ENCODE results near the gene PTPRE. TPM values are rescaled to one million over a fixed set of nuclear protein-coding genes. Genes with fewer than 3 reads are reported as not detected.

PTPRE gene
- total RNA-seq, 4 donors from 2014 or later: 28.1 to 89.7 (median 54.2) TPM

GRCh38 chr10:128110339-128110738, 203.4 kb downstream of the PTPRE start:
- DNase-seq (ENCODE audit: low spot score) (no peak), ATAC-seq (ENCODE audit: low FRiP score) (no peak)
- TF ChIP-seq CTCF (IDR thresholded peaks at IDR 0.05): no peak

GRCh38 chr10:128111696-128112095, 204.8 kb downstream of the PTPRE start:
- no peak for TF ChIP-seq CTCF (IDR thresholded peaks at IDR 0.05)
- DNase-seq (ENCODE audit: low spot score): no peak
- ATAC-seq (ENCODE audit: low FRiP score): no peak

DNA sequence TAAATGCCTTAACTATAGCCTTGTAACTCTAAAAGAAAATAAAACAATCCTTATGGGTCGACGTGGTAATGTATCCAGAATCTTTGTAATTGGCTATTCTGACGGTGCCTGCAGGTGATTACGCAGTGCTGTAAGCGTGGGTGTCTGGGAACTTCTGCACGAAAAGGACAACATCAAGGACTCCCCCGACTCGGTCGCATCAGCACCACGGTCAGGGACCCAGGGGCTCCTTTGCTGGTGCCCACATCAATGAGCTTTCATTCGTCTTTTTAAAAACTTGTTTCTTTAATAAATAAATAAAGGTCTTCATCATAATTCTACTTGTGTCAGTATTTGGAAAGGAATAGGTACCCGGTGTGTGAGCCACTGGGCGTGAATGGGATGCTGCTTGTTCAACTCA, 206.1 kb downstream of the PTPRE start:
- DNase-seq (ENCODE audit: low spot score) (no peak), ATAC-seq (ENCODE audit: low FRiP score) (no peak)
- no peak for TF ChIP-seq CTCF (IDR thresholded peaks at IDR 0.05)

DNA sequence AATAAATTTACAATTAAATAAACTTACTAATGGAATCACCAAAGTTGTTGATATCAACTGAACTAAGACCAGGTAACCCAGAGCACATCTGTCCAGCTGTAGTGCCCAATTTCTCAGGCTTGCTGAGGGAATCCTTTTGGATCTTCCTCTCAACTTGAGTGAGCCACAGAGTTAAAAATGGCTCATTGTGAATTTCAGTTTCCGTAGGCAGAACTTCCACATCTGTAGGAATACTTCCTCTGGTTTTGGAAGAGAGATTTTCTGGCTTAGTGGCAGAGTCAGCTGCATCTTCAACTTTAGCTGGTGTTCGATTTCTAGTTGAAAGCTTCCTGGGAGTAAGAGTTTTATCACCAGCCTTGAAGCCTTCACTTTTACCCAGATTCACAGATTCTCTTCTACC, 208.0 kb downstream of the PTPRE start:
- DNase-seq (ENCODE audit: low spot score): no peak
- no peak for TF ChIP-seq CTCF (IDR thresholded peaks at IDR 0.05)
- ATAC-seq (ENCODE audit: low FRiP score): no peak

DNA sequence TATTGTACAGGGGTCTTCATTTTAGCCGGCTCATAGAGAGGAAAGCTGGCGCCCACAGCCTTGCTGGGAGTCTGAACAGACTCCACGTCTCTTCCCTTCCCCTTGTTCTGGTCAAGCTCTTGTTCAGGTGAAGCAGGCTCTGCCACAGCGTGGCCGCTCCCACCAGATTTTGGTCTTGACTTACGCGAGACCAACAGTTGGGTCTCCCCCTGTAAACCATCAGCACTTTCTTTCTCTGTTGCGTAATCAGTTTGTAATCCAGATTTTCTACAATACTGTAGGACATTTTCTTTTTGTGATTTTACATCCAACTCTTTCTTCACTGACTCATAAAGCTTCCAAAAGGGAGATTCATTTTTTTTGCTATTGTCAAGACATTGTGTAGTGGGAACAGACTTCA, 208.5 kb downstream of the PTPRE start:
- ATAC-seq (ENCODE audit: low FRiP score): no peak
- DNase-seq (ENCODE audit: low spot score): no peak
- TF ChIP-seq CTCF (IDR thresholded peaks at IDR 0.05): no peak

- TF ChIP-seq CTCF (IDR thresholded peaks at IDR 0.05): no peak
- DNase-seq (ENCODE audit: low spot score): no peak
- ATAC-seq (ENCODE audit: low FRiP score): no peak
Observed at GRCh38 chr10:128116187-128116586, 209.3 kb downstream of the PTPRE start.

GRCh38 chr10:128116851-128117615, 210.1 kb downstream of the PTPRE start:
- ATAC-seq (ENCODE audit: low FRiP score): no peak
- no peak for TF ChIP-seq CTCF (IDR thresholded peaks at IDR 0.05)
- DNase-seq (ENCODE audit: low spot score): no peak

Data from omental fat pad (tissue), 4 donors.